GM21825 (cell line): Measurements from ENCODE around the gene LPIN3.

Source experiments
- ATAC-seq: cut with Tn5 transposase; IDR thresholded peaks from one replicate; pipeline ENCODE4 v1.9.1; 2021; ENCODE audit warnings: mild to moderate bottlenecking, moderate library complexity; ENCODE audit not compliant: unreplicated experiment

The LPIN3 gene

DNA sequence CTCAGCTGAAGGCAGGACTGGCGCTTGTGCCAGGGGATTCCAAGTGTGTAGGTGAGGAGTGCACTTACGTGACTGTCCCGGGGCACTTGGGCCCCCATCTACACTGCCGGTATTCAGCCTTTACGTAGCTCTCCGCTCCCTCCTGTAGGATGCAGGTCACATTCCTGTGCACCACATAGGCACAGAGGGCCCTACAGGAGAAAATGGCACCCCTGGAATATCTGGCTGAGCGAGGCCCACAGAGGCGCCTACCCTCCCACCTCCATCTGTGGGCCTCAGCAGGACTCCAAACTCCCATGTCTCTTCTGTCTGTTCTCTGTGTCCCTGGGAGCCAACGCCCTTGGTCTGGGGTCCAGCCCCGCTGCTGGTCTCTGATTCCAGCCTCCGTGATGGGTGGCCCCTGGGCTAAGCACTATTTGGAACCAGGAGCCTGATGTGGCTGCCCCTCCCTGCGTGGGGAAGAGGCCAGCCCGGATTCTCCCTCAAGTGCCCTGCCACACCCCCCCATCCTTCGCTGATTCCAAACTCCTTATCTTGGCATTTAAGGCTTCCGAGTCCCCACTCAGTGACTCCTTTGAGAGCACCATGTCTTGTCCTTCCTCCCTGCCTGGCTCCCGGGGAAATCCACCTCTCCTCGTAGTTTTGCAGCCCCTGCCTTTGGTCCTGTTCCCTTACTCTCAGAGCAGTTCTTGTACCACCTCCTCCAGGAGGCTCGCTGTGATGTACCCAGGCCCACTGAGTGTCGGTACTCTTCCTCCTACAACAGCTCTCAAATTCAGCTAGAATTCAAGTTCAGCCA is 24.5 kb downstream of the LPIN3 start:
- ATAC-seq: no peak

GRCh38 chr20:41365777-41366545 is 25.3 kb downstream of the LPIN3 start:
- ATAC-seq: no peak

- no peak for ATAC-seq
These were observed 26.1 kb downstream of the LPIN3 start, which contains the start of gene EMILIN3 for GRCh38 chr20:41366546-41367392. Gene EMILIN3 (minus strand): TSS chr20:41366818. CDS start chr20:41366634, 184 bp downstream.

GRCh38 chr20:41367393-41367695 is 26.7 kb downstream of the LPIN3 start:
- ATAC-seq: no peak

GRCh38 chr20:41367956-41368355 is 27.3 kb downstream of the LPIN3 start:
- ATAC-seq: no peak

DNA sequence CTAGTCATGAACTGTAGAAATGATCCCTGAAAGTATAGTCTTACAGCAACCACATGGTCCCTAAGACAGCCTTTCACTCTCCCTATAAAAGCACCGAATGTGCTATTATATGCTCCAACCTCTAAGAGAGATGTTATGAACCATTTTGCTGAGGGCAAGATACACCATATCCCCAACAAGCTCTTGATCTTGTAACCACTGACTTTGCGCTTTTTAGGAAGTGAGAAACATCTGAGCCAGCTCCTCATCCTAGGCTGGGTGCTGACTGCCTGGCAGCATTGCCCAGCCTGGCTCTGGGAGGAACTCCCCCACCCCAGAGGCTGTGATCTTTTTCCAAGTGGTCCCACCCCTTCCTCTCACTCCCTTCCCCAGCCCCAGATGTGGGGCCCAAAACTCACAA is 29.1 kb downstream of the LPIN3 start:
- no peak for ATAC-seq

GRCh38 chr20:41370176-41370575 is 29.6 kb downstream of the LPIN3 start:
- ATAC-seq: no peak

- no peak for ATAC-seq
These were observed 30.8 kb downstream of the LPIN3 start for GRCh38 chr20:41371371-41371770.

DNA sequence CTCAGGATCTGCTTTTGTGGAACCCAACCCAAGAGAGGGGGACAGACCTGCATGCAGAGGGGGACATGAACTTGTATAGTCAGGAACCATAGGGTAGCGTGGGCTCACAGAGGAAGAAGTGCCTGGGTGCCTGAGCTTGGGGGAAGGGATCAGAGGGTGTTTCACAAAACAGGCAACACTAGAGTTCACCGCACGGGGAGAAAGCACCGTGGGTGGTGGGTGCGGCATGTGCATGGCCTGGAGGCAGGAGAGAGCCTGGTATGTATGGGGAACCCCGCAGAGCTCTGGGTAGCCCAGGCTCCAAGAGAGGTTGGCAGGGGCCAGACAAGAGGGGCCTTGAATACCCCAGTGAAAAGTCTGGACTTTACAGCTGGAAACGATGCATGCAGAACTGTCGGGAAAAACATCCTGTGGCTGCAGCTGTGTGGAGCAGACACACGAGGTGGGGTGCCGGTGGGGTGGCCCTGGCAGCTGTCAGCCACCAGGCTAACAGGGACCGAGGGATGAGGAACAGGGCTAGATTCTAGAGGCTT is 32.7 kb downstream of the LPIN3 start:
- ATAC-seq: no peak

- no peak for ATAC-seq
These were observed 33.6 kb downstream of the LPIN3 start for GRCh38 chr20:41373931-41374920.

- ATAC-seq: no peak
These were observed 35.2 kb downstream of the LPIN3 start for GRCh38 chr20:41375846-41376245.

- no peak for ATAC-seq
These were observed 35.7 kb downstream of the LPIN3 start for GRCh38 chr20:41376349-41376748.

GRCh38 chr20:41377275-41377674 is 36.7 kb downstream of the LPIN3 start:
- ATAC-seq: no peak

GRCh38 chr20:41379551-41379950 is 38.9 kb downstream of the LPIN3 start:
- ATAC-seq: no peak

- no peak for ATAC-seq
These were observed 40.1 kb downstream of the LPIN3 start for GRCh38 chr20:41380551-41381193.

GRCh38 chr20:41382791-41383305 is 42.2 kb downstream of the LPIN3 start:
- ATAC-seq: no peak

DNA sequence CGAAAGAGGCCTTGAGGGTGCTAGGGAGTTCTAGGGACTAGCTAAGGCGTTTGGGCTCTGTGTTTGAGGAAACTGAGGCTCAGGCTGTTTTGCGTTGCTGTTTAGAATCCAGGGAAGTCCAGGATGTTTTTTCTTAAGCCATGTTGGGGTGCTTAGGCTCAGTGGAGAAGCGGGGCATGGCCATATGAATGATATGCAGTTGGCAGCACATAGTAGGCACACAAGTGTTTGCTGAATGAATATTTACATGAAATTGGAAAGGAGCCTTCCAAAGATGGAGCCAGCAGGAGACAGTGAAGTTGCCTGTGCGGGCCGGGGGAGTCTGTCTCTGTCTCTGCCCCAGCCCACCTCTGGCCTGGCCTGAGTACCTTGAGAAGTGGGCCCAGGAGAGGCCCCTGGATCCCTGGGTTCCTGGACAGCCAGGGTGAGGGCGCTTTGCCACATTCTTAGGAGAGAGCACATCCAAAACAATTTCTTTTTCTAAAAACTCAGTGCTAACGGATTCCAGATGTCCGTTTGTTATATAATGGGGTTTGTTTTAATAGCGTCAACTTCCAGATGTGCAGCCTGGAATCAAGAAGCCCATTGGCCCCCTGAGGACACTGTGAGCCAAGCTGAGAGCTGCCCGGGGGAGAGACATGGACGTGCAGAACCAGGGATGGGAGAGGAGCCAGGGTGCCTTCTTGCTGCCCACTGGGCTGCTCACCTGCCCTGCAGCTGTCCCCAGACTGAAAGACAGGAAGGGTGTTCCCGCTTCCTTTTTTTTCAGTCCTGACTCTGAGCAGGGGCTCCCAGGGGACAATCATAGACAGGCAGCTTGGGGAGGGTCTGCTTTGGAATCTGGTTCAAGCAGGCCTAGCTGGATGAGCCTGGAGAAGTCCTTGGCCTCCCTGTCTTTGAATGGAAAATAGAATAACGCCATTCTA is 46.1 kb downstream of the LPIN3 start:
- no peak for ATAC-seq

GRCh38 chr20:41387444-41387851 is 46.8 kb downstream of the LPIN3 start:
- ATAC-seq: no peak
